AG10803 (cell line): ENCODE results near the gene GGCX.
A peak's percentile ranks its signal among the peaks of the same experiment; 100 is the strongest.

Experiments
- DNase-seq: peaks from one replicate; pipeline ENCODE4 v3.0.0; 2010; ENCODE audit warnings: low read depth
- H3K4me3 ChIP-seq: 2 replicates; pipeline ENCODE4 v1.5.1; 2011; ENCODE audit warnings: mild to moderate bottlenecking, low read length, control low read depth
- CTCF ChIP-seq: conservative IDR thresholded peaks from 2 replicates; pipeline ENCODE4 v1.5.1; 2011; ENCODE audit warnings: mild to moderate bottlenecking, low read length, control low read depth, inconsistent platforms

GGCX gene

GRCh38 chr2:85537600-85538506 lies 23.4 kb downstream of the GGCX start:
- no peak; the same call in 1 of the 2 replicates for TF ChIP-seq CTCF
- H3K4me3 ChIP-seq: peak overlapping the region; percentile 99
- DNase-seq: peak; percentile 36

GRCh38 chr2:85536479-85536878 lies 24.8 kb downstream of the GGCX start:
- H3K4me3 ChIP-seq: no peak overlapping the region
- DNase-seq: peak; percentile 71
- no peak for TF ChIP-seq CTCF

- DNase-seq: no peak
- no peak for TF ChIP-seq CTCF
- H3K4me3 ChIP-seq: no peak overlapping the region
Observed at GRCh38 chr2:85534881-85535280, 26.4 kb downstream of the GGCX start.

- no peak for DNase-seq
- no peak for TF ChIP-seq CTCF
- H3K4me3 ChIP-seq: no peak overlapping the region
Observed at GRCh38 chr2:85534099-85534498, 27.2 kb downstream of the GGCX start.

GRCh38 chr2:85531589-85531988 lies 29.7 kb downstream of the GGCX start:
- no peak for TF ChIP-seq CTCF

GRCh38 chr2:85529809-85530208 lies 31.5 kb downstream of the GGCX start:
- no peak for DNase-seq
- TF ChIP-seq CTCF: no peak
- H3K4me3 ChIP-seq: no peak overlapping the region

More at GRCh38 chr2:85531589-85531988, 29.7 kb downstream of the GGCX start:
- DNase-seq: no peak
- no peak overlapping the region for H3K4me3 ChIP-seq

- no peak overlapping the region for H3K4me3 ChIP-seq
- TF ChIP-seq CTCF: no peak
- no peak for DNase-seq
Observed at GRCh38 chr2:85528355-85528754, 32.9 kb downstream of the GGCX start.
